ENCODE measurements around the gene SHROOM3. TPM values are rescaled to one million over a fixed set of nuclear protein-coding genes. Genes with fewer than 3 reads are reported as not detected.
A peak's percentile ranks its signal among the peaks of the same experiment; 100 is the strongest.

SHROOM3 gene
- total RNA-seq, 1 donor from 2014 or later = 8.0 TPM

DNA sequence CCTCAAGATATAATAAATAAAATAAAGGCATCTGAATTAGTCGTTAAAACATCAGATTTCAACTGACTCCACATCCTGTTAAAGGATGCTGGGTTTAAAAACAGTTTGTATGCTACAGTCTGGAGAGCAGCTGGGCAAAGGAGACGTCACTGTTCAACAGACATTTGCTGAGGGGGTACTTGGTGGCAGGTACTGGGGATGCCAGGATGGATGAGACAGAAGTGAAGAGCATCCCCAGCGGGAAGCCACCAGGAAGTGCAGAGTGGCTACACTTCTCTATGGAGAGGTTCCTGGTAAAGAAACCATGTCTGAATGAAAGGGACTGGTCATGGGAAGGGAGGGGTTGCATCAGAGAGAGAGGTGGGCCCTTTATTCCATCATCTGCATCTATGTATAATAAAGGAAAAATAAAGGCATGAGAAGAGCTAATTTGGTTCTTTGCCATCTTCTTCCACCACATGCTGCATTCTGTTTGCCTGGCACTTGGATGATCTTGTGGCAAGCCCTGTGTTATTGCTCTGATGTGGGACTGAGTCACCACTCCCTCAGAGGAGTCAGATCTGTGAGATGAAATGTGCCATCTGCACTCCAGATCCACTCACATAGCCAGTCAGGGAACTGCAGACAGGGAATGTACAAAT, 318.0 kb downstream of the SHROOM3 start:
- DNase-seq = peak; percentile 93

DNA sequence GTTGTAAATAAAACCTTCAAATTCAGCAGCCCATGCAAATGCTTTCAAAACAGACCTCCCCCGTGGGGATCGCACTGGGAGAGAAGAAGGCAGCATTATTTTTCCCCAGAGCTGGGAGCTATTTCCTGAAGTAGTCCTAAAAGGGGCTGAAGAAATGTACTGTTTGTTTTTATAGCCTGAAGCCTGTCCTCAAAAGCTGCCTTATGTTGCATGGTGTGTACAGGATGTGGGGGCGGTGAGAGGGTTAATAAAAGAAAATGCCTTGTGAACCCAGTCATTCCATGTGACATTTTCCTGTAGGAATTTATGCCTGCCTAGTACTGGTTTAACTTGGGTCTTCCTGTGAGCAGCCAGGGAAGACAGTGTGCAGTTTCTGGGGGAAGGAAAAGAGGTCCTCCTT, 318.8 kb downstream of the SHROOM3 start:
- peak; percentile 68 for DNase-seq

DNA sequence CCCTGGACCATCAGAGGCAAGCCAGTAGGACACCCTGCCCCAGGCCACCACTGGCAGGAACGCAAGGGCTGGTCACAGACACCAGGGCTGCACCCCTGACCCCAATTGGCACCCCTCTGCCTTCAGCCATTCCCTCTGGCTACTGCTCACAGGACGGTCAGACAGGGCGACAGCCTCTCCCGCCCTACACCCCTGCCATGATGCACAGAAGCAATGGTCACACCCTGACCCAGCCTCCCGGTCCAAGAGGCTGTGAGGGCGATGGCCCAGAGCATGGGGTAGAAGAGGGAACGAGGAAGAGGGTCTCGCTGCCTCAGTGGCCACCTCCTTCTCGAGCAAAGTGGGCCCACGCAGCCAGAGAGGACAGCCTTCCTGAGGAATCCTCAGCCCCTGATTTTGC, 319.4 kb downstream of the SHROOM3 start:
- DNase-seq = no peak

DNA sequence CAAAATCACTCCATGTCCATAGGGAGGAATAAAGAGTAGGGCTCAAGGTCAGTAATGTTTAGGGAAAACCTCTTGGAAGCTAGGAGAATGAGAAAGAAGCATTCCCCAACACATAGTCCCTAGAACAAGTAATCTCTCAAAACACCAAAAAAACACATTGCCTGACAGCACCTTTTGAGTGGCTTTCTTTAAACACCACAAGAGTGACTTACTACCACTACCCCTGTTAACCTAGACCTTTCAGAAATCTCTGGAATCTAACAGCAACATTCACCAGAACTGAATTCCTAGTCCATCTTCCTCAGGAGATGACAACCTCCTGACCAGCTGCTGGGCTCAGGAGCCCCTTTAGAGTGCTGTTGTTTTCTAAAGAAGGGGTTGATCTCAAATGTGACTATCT, 320.7 kb downstream of the SHROOM3 start:
- no peak for DNase-seq

DNA sequence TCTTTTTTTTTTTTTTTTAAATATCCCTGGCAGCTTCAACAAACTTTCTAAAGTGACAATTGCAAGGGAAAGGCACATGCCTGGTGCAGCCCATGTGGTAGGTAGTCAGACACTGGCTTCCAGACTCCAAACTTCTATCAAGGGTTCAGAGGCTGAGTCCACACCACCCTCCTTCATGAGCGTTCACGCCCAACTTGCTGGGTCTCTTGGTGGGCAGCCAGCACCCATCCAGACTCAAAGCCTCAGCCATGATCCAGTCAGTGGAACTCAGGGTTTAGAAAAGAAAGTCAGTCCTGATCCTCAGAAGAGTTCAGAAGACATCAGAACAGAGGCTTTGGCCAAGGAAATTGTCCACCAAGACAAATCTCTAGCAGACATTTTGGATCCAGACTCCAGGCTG, 321.4 kb downstream of the SHROOM3 start:
- DNase-seq = no peak

DNA sequence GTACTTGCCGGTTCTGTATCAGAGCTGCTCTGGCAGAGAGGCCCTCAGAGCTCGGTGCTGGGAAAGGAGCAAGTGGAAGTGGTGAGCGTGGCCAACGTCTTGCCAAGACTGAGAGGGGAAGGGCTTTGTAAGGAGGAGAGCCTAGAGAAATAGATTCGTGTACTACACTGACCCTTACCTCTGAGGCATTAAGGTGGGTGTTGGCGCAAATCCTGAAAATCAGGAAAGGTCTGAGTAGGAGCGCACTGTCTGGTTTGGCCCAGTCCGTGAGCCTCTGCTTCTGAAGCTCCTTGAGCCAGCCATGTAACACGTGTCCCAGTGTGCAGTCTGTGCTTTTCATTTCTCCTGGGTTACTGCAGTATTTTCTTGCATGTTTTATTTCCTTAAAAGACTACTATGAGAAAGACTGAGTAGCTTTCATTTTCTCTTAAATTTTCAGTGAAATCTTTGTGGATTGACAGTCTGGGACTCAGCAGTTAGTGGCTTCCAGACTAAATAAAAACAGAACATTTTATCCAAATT, 322.4 kb downstream of the SHROOM3 start:
- no peak for DNase-seq

DNA sequence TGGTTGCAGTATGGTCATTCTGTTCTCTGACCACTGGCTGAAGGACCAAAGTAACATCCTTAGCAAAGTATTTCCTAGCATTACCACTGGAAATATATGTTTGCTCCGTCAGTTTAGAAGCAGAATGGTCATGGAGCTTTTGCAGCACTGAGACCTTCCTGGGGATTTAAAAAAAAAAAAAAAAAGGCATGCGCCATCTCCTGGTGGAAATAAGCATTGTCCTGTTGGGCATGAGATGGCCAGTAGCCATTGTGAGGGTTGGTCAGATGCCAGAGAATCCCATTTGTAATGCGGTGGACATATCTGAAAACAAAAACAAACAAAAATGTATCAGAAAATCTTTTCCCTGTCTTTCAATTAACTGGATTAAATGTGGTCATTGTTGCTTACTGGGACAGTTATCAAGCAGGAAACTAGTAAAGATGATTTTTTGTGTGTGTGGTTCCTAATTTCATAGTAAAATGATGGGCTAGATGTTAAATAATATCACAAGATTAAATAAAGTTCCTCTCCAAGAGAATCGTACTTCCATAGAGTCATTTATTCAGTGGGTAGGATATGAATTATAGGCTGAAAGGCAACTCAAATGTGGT, 323.4 kb downstream of the SHROOM3 start:
- DNase-seq = peak; percentile 36

DNA sequence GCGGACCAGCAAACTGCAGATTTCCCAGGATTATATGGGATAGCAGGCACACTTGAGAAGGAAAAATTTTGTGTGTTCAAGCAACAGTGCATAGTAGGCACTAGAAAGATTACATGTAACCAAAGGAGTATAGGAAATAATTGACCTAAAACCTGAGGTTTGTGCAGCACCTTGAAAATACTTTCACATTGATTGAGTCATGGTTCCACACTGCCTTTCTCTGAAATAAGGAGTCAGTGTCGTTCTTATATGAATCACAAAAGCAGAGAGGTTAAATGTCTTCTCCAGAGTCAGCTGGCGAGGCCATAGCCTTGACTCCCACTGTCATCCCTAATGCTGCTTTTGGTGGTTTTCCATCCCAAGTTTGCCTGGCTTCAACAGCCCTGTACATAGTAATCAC, 324.0 kb downstream of the SHROOM3 start:
- no peak for DNase-seq

DNA sequence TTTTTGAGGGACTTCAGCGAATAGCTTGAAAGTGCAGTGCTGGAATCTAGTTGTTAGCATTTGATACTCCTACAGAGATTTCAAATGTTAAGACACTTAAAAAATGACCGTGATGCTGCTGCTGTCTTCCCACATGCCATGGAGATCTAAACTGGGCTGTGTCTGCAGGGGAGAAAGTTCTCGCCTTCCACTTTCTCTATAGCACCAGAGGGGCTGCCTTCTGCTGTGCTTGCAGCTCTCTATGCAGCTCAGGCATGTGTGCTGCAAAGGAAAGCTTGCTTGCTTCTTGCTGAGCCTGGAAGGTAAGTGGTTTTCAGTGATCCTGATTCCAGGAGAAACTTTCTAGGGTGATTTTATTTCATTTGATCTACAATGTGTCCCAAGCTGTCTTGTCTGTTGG, 325.2 kb downstream of the SHROOM3 start:
- DNase-seq = no peak

DNA sequence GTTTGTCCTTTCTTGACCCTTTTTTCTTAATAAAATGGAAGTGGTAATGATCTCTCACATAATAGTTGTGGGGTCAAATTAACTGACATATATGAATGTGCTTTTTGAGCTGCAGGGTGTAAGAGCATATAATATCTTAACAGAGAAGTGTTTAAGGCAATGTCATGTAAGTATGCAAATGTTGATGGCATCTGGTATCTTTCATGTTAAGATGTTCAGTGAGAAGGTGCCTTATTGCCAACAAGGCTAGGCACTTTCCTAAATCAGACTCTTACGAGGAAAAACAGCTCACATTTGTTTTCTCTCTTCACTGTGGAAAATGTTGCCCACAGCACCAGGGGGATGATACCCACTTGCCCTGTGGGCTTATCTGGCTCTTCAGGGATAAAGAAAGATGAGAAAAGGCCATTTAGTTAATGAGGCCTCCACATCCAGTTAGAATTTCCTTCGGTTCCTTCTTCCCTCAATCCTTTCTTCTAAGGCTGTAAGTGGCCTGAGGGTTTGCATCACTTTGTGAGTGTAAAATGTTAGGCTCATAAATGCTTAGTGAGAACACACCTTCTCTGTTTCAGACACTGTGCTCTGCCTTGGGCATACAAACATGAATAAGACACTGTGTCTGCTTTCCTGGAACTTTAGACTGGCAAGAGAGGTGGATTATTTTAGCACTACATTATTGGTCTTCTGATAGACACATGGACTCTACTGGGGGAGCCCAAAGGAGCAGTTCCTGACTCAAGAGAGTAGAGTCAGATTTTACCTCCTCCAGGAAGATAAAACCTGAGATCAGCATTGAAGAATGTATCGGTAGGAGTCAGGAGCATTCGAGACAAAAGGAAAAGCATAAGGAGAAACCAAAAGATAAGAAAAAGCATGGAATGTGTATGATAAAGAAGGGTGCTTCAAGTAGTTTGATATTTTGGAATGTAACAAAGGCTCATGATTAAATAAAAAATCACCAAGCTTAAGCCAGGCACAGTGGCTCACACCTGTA, 327.4 kb downstream of the SHROOM3 start:
- no peak for DNase-seq

DNA sequence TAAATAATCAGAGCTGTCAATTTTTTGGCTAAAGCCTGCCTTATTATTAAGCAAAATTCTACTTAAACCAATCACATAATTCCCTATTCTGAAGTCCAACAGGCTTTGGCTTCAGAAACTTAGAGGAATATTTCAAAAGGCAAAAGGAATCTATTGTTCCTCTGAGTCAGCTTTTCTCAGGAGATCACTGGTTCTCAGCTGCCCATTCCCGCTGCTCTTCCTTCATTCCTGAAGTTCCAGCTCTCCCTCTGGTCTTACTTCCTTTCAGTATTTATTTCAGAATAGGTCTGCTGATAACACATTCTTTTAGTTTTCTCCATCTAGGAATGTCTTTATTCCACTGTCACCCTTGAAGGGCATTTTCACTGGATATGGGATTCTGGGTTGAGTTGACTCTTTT, 329.2 kb downstream of the SHROOM3 start:
- DNase-seq = peak; percentile 26

DNA sequence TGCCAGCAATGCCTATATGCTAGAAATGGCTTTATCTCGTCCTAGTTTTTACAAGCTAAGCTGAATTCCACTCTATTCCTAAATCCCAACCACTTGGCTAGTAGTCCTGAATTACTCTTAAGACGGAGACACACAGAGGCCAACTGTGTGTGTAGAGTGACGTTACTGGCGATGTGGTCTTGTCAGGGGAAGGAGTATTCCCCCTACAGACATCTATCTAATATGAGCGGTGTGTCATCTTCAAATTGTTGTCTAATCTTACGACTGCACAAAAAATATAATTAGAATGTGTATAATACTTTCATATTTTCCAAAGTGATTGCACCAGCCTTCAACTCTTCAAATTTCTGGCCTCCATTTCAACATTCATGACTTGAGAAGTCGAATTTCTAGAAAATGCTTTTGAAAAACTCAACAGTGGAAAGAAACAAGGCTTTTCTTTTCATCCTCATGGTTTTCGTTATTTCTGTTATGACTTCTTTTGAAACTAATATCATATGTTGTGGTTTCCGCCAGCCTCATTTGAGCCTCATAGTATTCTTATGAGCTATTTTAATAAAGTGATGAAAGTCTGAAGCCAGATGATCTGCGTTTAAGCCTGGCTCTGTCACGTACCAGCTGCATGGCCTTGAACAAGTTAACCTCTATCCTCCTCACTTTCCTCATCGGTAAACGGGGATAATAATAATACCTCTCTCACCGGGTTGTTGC, 330.6 kb downstream of the SHROOM3 start:
- DNase-seq = peak; percentile 88

DNA sequence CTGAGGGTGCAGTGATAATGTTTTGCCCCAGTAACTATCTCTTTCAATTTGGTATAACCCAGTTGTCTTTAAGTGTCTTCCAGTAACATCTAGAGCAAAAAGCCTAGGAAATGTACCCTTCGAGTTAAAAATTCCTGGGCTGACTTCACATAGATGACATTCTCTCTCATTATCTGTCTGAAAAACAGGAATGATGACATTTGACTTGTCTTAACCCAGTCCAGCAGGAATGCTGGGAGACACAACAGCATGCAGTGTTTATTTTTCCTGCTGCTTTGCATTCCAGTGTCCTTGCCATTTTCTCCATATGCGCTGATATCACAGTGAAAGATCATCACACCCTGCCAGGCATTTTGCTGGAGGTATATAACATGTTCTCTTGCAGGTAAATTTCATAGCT, 333.0 kb downstream of the SHROOM3 start:
- DNase-seq = no peak

DNA sequence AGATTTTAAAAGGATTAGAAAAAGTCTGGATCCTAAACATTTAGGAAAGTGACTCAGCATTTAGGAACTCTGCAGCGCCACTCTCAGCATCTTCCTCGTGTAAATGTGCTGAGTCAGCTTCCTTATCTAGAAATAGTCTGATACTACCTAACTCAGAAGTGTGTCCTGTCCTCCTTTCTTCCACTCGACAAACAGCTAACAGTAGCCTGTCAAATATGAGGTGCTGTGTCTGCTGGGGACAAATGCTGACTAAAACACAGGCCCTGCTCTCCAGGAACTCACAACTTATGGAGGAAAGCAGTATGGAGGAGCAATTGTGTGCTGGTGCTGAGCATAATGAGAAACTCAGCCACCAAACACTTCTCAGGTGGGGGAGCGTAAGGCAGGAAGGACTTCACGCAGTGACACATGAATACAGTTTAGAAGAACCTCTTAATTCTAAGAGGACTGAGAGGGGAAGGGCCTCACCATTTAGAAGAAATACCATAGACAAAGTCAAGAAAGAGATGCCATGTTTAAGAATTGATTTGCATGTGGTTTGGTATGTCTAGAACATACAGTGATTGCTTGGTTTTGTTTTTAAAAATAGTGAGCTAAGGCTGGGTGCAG, 337.6 kb downstream of the SHROOM3 start:
- no peak for DNase-seq

DNA sequence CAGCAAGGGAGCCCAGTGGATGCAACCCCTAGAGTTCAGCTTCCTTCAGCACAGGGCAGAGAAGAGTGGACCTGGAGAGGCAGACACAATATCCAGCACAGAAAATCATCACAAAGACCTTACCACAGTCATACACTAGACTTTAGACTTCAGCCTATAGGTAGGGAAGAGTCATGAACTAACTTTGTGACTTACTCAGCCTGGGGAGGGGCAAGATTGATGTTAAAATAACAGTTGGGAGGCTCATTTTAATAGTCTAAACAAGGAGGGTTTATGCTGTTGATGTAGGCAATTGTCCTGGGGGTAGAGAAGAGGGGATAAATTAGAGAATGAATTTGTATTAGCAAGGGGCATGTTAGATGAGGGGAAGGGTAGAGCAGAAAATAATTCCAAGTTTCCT, 338.7 kb downstream of the SHROOM3 start:
- DNase-seq = no peak

DNA sequence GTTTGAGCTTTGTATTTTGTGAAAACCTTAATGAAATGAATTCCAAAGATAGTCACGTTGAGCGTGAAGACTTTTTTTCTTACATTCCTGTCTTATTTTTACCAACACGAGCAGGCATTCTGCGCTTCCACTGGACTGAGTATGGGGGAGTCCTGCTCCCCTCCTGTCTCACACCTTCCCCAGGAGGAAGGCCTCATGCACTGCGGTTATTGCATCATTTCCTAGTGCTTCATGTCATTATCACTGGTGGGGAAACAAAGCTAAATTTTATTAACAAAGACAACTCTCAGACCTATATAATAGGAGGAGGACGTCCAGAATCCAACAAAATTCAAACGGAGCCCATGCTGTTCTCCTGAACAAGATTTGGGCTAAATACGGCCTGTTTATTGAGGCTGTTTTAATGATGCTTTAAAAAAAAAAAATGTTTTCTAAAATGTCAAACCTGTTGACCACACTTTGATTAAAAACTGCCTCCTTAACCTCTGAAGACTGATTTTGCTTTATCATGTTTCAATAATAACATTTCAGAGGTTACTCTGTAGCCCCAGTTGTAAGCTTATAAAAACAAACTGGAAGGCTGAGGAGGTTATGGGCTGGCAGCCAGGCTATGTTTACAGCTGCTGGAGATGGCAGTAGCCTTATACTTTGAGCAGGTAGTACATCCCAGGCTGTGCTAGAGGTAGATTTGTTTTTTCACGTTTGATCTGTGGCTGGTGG, 344.9 kb downstream of the SHROOM3 start:
- DNase-seq = no peak

DNA sequence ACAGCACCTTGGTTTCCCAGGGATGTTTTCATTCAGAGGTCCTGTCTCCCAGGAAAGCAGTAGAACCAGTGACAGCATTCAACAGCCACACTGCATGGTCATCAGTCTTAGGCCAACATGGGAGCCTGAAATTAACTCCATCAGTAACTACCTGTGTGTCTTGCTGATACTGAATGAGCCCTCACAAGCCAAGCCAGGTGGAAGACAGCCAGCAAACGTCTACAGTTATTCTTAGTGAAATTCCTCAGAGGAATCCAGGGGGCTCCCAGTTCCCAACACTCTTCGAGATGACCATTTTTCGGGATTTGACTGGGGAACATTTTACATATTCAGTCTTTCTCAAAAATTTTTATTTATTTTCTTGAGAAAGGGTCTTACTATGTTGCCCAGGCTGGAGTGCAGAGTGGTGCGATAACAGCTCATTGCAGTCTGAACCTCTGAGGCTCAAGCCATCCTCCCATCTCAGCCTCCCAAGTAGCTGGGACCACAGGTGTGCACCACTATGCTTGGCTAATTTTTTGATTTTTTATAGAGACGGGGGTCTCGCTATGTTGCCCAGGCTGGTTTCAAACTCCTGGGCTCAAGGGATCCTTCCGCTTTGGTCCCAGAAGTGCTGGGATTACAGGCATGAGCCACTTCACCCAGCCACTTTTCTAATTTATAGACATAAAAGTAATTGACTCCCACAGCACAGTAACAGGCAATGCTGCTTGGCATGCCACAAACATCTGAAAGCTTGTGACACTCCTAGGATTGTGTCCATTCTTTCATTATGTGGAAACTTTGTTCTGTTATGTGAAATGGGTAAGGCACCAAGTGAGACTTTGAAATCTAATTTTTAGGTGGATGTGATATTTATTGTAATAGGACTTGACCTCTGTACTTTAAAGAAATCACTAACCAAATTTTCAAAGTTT, 346.0 kb downstream of the SHROOM3 start:
- DNase-seq = no peak

DNA sequence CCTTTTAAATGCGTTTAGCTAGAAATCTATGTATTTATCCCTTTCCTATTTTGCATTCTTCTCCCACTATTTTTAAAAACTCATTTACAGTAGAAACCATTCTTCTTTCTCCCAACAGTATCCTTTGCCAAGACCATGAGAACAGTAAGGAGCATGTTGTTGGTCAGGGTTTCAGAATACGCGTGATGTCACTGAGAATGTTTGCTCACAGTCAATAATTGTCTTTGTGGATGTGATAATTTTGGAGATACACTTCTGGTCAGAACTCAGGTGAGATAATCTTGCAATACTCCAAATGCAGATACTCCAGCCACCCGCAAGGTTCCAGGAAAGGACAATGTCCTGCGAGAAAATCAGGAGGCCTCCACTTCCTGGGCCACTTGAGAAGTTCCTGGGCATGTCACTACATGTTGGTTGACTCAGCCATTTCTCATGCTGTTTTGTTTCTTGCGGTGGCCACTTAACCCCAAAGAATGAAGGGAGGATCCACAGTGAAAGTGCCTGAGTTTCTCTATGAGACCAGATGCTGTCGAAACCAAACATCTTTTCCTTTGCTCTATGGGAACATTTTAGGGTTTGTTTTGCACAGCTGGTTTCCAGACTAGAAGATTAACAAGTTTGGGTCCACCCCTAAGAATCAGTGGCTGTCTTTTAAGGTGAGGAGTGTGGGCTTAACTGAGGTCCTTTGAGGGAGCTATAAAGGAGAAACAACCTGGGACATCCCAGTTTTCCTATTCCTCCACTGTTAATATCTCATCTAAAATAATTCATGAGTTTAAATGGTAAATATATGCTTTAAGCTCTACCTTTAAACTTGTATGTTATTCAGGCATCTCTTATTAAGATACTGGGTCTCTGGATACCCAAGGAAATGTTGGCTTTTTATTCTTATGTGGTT, 346.9 kb downstream of the SHROOM3 start:
- DNase-seq = peak; percentile 59

DNA sequence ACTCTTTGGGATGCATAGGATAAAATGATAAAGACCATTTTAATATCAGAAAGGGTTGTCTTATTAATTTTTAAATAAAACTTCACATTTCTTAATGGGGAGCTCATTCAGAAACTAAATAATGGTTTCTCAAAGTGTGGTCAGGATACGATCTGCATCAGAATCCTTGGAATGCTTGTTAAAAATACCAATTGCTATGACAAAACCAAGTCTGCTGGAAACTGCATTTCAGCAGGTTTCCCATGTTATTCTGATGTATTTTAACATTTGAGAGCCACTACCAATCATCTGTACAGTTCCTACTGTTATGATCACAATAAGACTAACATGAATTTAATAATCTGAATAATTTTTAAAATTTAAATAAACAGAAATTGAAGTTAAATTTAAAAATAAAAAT, 347.8 kb downstream of the SHROOM3 start:
- DNase-seq = no peak
